Fibroblast of villous mesenchyme (primary cell): Measurements from ENCODE around the gene UGT1A5. TPM values are rescaled to one million over a fixed set of nuclear protein-coding genes. Genes with fewer than 3 reads are reported as not detected.
"Not testable (repeated sequence)": the region's sequence is repeated elsewhere in the genome, so short reads cannot be mapped to it uniquely, and the experiment has no call there.

Experiments
- DNase-seq: peaks from one replicate; pipeline ENCODE4 v3.0.0-alpha.2; 2010; ENCODE audit warnings: low read depth
- H3K4me3 ChIP-seq: 2 replicates; pipeline ENCODE4 v1.5.1; 2011; ENCODE audit warnings: low read depth, mild to moderate bottlenecking, low read length
- total RNA-seq: library from RNA; depleted of rRNA; stranded (reverse); fragments of >200 nt; gene quantifications from 2 replicates; pipeline ENCODE4 v1.2.3, GENCODE V29; 2012
- TF ChIP-seq, protein P1 (sequence below): IDR thresholded peaks from 2 replicates; pipeline ENCODE4 v1.5.1; 2012; ENCODE audit warnings: low read depth, mild to moderate bottlenecking, low read length; ENCODE audit not compliant: insufficient read depth

Gene UGT1A5
- total RNA-seq, 1 donor, result not detected

DNA sequence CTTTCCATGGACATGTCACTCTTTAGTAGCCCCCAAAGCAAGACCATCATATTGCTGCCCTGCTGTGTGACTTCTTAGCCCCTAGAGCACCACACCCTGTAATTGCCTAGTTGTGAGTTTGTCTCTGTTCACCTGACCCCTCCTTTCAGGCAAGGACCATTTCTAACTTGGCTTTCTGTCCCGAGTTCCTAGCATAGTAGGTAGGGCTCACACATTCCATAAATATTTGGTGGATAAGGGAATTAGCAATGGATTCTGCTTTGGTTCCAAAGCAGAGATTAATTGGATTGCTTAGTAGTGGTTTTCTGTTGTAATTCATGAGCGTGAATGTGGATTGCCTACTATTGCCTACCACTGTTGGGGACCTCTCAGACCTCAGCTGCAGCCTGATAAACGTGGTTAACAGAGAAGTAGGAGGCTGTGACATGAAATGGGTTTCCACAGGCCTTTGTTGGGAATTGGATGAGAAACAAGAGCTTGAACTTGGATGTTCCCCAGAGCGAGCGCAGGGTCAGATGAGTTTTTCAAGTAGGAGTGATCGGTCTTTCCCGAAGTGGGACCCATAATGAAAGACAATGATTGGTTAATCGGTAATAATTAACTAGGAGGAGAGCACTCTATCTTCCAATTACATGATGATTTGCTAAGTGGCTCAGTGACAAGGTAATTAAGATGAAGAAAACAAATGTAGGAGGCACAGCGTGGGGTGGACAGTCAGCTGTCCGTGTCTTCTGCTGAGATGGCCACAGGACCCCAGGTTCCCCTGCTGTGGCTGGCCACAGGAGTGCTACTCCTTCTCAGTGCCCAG lies 34.0 kb downstream of the UGT1A5 start:
- no peak overlapping the region for H3K4me3 ChIP-seq
- DNase-seq, result no peak
- TF ChIP-seq, protein P1, sequence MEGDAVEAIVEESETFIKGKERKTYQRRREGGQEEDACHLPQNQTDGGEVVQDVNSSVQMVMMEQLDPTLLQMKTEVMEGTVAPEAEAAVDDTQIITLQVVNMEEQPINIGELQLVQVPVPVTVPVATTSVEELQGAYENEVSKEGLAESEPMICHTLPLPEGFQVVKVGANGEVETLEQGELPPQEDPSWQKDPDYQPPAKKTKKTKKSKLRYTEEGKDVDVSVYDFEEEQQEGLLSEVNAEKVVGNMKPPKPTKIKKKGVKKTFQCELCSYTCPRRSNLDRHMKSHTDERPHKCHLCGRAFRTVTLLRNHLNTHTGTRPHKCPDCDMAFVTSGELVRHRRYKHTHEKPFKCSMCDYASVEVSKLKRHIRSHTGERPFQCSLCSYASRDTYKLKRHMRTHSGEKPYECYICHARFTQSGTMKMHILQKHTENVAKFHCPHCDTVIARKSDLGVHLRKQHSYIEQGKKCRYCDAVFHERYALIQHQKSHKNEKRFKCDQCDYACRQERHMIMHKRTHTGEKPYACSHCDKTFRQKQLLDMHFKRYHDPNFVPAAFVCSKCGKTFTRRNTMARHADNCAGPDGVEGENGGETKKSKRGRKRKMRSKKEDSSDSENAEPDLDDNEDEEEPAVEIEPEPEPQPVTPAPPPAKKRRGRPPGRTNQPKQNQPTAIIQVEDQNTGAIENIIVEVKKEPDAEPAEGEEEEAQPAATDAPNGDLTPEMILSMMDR, result no peak

DNA sequence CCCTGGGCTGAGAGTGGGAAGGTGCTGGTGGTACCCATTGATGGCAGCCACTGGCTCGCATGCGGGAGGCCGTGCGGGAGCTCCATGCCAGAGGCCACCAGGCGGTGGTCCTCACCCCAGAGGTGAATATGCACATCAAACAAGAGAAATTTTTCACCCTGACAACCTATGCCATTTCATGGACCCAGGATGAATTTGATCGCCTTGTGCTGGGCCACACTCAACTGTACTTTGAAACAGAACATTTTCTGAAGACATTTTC lies 34.5 kb downstream of the UGT1A5 start:
- no peak for DNase-seq
- TF ChIP-seq, protein P1, result no peak
- H3K4me3 ChIP-seq, result no peak overlapping the region

DNA sequence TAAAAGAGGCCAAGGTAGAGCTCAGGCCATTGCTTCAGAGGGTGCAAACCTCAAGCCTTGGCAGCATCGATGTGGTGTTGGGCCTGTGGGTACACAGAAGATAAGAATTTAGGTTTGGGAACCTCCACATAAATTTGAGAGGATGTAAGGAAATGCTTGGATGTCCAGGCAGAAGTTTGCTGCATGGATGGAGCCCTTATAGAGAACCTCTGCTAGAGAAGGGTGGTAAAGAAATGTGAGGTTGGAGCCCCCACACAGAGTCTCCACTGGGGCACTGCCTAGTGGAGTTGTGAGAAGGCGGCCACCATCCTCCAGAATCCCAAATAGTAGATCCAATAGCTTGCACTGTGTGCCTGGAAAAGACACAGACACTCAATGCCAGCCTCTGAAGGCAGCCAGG lies 38.0 kb downstream of the UGT1A5 start:
- DNase-seq, H3K4me3 ChIP-seq: not testable (repeated sequence)

GRCh38 chr2:233751212-233752009 lies 38.7 kb downstream of the UGT1A5 start:
- not testable (repeated sequence) for DNase-seq

GRCh38 chr2:233754872-233755611 lies 42.3 kb downstream of the UGT1A5 start:
- no peak overlapping the region for H3K4me3 ChIP-seq
- TF ChIP-seq, protein P1, result no peak
- DNase-seq, result no peak

More at GRCh38 chr2:233751212-233752009, 38.7 kb downstream of the UGT1A5 start:
- not testable (repeated sequence) for H3K4me3 ChIP-seq

GRCh38 chr2:233756429-233757081 lies 43.8 kb downstream of the UGT1A5 start:
- DNase-seq, result no peak
- TF ChIP-seq, protein P1, result no peak

DNA sequence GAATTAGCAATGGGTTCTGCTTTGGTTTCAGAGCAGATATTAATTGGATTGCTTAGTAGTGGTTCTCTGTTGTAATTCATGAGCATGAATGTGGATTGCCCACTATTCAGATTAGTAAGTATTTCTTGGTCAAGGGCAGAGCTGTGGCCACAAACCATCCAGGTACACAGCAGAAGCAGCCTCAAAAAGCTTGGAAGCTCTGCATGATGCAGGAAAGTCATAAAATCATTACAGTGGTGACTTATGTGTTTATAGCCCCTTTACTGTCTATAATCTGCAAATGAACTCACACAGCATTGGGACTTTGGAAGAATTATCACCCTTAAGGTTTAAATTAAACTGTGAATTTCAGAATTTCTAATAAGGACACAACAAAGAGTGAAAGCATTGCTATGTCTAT lies 45.4 kb downstream of the UGT1A5 start:
- DNase-seq, result no peak
- TF ChIP-seq, protein P1, result no peak
- no peak overlapping the region for H3K4me3 ChIP-seq

More at GRCh38 chr2:233756429-233757081, 43.8 kb downstream of the UGT1A5 start:
- H3K4me3 ChIP-seq, result no peak overlapping the region
